Islet of Langerhans (tissue), 1 donor: ENCODE results near the gene CISD2.
"Not testable (repeated sequence)": the region's sequence is repeated elsewhere in the genome, so short reads cannot be mapped to it uniquely, and the experiment has no call there.

Experiments used
- FAIRE-seq: peaks from one replicate; lab custom pipeline; 2011; peaks lifted over from hg19 to GRCh38; lab: Jason Lieb, UNC

The CISD2 gene, protein sequence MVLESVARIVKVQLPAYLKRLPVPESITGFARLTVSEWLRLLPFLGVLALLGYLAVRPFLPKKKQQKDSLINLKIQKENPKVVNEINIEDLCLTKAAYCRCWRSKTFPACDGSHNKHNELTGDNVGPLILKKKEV

DNA sequence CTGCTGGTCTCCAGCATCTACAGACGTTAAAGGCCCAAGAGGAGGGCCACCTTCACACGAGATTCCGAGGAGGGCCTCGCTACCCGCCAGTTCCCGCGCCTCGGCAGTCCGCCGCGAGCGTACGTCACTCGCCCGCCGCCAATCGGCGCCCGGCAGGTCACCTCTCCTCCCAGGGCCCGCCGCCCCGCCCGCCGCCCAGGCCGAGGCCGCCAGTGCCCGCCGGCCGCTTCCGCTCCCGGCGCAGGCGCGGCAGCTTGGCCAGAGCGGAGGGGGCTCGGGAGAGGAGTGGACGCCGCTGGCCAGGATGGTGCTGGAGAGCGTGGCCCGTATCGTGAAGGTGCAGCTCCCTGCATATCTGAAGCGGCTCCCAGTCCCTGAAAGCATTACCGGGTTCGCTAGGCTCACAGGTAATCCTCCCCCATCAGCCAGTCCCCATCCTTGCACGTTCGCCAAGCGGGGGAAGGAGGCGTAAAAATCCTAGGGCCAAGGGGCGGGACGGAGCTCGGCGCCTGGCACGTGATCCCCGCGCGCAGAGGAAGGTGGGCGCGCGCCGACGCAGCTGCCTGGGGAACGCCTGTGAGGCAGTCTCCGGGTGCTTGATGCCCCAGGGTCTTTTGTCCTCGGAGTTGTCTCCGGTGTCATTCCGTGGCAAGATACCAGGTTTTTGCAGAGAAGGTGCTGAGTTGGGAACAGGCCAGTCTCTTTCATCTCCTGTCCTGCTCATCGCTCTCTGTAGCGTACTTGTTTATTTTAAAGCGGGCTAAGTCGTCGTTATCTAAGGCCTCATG is at the start of gene CISD2:
CISD2 (plus strand) TSS at position 212 of the 788 bp plus-strand sequence; CDS start at position 305, 93 bp downstream.
- no peak for FAIRE-seq

DNA sequence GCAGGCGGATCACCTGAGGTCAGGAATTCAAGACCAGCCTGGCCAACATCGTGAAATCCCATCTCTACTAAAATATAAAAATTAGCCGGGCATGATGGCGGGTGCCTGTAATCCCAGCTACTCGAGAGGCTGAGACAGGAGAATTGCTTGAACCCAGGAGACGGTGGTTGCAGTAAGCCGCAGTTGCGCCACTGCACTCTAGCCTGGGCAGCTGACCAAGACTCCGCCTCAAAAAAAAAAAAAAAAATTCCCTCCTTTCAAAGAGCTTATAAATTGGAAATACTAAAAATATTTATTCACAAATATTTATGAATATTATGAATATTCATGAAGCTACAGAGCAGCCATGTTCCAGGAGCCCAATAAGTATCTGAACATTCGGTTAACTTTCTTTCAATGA is 49.7 kb upstream of the CISD2 start:
- not testable (repeated sequence) for FAIRE-seq

DNA sequence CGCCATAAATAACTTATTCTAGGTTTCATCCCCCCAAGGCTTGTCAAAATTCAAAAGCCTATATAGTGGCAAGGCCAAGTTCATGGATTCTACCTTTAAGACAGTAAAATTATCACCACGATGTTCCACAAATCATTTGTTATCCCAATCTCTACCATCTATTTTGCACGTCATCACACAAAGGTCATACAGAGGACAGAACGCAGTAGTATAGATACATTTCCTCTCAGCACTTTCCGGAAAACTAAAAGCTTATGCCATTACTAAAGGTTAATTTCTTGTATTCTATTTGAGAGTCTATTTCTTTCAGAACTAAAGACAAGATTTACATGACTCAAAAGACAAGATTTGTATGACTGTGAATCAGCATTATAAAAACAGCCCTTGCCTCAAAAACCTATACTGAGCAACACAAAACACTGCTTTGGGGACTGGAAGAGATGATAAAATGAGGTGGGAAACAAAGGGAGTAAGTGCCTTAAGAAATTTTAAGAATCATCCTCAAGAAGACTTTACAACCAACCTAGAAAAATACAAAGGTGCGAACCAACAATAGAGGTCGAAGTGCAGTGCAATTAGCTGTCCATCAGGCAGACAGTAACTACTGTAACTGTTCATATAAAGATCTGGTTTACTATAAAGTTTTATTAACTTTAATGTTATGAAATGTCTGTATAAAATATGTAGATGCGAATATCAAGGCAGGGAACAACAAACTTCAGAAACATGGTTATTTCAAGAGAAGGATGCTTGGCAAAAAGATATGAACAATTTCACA is 49.0 kb upstream of the CISD2 start:
- peak; percentile 17 for FAIRE-seq

DNA sequence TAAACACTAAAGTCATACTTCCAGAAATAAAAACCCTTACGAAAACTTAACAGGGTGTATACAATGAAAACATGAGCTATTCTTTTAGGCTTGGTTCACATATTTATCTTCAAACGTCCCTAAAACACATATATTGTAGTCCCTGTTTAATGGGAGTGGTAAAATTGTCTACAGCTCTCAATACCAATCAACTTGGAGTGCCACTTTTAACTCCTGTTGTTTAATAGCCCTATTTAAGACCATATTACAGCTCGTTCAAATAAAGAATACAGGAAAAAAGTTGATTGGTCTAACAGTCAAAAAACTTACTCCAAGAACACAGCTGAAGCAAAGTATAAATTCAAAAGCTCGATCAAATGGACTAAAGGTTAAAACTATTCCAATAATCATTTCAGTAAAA is 45.3 kb upstream of the CISD2 start:
- FAIRE-seq: no peak

DNA sequence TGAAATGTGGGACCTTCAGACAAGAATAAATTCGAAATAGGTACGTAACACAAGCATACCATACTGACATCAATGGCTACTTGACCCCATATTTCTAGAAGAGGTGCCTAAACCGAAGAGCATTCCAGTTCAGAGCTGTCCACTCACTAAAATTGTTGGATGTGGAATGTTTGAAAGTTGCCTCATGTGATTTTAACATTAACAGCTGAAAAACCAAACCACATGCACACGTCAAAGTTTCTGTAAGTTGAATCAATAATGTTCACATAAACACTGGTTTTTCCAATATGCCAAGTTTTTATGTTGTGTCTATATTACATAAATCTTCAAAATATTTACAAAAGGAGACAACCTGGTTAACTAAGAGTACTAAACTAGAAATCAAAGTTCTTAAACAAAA is 44.9 kb upstream of the CISD2 start:
- FAIRE-seq: no peak

DNA sequence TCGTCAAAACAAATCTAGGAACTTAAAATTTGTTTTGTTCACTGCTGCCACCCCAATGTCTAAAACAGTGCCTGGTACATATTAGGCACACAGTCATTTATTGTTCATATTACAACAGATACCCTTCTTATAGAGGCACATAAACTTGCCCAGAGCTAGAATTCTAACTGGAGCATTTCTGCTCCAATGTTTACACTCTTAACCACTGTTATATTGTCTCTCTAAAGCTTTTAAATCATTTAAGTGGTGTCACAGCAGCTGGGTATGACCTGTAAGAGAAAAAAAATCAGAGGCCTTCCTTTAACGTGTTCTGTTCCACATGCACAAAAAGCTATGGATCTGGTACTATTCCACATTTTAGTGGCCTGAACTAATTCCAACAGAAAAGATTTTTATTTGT is 44.4 kb upstream of the CISD2 start:
- no peak for FAIRE-seq

DNA sequence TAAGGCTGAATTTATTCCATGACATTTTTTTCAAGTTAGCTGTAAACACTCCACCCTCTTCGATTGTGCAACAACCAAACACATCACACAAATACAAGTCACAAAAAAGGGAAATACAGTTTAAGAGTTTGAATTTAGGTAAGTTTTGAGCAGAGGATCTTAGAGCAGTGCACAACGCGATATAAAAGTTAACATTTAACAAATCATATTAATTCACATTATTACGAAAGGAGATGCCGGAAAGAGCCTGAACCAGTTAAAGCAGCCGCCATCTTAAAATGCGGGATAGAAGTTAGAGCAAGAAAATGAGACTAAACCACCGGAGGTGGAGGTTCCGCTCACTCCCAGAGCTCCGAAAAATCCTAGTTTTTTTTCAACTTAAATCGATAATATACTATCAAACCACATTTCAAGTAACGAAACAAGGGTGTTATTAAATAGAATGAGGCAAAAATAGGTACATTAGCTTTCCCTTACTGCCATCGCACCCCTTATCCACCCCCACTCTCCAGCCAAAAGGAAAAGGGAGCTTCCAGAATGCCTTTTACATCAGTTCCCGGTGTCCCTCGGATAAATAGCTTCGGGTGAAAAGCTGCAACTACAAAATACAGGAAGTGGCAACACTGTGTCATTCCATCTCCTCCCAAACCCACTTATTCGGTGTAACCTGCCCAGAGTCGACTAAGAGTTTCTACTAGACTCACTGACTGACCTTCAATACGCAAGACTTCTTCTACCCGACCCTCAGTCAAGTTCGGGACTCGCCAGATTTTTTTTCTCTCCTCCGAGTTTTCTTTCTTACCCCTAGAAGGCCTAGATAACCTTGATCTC is 43.3 kb upstream of the CISD2 start:
- peak; percentile 79 for FAIRE-seq

DNA sequence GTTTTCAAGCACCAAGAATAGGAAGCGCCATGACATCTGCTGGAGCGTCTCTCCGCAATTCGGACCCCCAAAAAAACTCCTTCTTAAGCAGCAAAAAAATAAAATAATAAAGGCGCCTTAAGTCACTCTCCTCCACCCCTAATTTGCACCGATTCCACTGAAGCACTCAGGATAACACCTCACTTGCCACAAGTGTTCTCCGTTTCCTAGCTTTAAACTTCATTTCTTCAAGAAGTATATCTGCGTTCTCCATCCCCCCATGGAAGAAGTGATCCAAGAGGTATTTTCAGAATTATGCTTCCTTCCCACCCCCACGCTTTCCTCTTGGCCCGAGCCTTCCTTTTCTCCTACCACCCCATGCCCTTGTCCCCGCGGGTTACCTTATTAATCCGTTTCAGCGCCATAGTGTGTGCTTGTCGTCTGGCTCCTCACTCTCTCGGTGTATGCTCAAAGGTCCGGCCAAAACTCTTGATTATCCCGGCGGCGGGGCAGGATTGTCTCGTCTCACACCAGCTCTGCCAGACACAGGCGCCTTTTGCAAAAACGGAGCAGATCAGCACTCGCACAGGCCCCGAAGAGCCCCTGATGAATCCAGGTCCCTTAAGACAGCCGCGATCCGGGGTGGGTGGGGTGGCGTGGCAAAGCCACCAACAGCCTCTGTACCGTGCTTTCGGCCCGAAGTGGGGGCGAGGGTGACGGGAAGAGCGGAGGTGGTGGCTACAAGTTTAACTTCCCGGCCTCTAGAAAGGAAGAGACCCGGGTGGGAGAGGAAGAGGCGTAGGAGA is 42.5 kb upstream of the CISD2 start:
- FAIRE-seq: no peak

DNA sequence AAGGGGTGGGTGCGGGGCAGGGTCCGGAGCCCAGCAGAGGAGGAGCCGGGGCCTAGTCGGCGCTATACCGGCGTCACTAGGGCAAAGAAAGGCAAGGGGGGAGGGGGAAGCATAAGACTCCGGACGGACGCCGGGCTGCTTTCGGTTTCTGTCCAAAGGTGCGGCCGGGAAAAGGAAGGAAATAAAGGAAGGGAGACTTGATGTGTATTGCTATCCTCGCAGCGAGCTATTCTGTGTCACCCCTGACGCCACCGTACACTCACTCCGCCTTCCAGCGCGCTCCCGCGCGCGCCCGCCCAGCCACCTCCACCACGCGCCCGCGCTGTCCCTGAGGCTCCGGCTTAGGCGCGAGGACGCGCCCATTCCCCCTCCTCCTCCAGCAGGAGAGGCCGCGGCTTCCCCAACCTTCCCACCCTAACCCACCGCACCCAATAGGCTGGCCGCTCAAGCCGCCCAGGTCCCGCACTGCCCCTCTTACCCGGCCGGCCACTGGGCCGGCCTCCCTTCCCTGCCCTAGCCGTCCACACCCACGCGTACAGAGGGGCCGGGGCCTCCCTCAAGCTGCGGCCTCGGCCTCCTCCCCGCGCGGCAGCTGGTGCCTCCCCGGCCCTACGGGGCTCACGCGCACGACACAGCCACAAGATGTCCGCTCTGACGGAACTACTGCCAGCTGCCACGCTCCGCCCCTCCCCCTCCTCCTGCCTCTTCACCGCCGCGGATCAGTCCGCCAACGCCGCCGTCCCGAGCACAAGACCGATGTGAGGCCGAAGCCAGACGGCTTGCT is 41.7 kb upstream of the CISD2 start, which contains the start of gene UBE2D3:
UBE2D3 (minus strand) TSS at position 662 of the 784 bp plus-strand sequence. CDS start 1,043 bp downstream, outside the sequence.
- FAIRE-seq: no peak

DNA sequence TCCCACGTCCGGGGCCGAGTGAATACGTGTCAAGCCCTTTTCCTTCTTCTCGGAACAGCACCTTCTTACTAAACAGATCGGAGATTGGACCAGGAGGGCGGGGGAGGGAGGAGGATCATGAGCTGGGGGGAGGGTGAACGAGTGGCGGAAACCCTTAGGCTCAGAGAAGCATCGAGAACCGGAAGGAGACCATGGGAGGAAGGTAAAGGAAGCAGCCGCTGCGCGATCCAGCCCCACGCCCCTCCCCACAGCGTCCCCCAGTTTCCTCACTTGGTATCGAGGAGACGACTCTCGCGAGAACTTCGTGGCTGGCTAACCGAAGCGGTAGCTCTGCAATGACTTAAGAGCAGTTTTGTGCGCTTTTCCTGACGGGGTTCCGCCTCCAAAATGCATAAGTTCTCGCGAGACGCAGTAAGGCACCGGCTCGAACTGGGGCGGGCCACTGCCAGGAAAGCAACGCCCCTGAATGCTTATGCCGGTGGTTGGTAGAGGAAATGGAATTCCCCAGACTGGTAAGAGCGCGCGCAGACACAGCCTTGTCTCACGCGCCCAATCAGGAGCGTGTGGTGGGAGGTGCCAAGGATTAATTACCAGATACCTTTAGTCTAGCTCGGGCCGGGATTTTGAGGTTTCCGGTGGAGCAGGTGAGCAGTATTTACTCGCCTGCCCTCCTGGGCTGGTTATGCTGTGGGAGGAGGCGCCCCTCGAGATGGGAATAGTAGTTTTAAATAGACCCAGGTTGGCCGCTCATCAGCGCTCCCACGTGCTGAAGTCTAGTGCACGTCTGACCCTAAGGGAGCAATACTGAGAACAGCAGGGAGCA is 40.9 kb upstream of the CISD2 start:
- peak; percentile 33 for FAIRE-seq

DNA sequence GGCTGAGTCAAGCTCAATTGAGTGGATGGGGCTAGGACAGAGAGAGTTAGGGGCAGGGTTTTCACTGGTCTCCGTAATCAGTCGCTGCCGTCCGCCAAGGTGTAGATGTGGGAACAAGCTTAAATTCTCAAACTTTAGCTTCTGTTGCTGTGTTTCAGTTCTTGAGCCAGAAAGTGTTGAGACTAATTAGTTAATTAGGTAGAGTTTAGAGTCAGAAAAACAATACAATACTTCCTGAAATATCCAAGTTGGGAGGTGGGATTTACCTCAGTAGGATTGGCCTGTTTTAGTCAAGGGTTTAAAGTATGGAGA is 40.3 kb upstream of the CISD2 start:
- FAIRE-seq: no peak

DNA sequence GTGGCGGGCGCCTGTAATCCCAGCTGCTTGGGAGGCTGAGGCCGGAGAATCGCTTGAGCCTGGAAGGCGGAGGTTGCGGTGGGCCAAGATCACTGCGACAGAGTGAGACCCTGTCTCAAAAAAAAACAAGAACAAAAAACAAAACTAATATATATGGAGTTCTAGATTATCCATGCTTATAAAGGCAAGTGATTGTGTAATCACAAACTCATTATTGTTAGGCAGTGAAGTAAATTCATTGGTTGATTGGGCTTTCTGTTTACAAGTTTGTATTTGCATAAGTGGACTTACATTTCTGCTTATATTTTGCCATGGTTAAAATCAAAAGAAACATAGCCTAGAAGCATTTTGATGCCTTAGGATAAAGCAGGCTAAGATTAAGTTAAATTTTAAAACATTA is 39.0 kb upstream of the CISD2 start:
- no peak for FAIRE-seq

DNA sequence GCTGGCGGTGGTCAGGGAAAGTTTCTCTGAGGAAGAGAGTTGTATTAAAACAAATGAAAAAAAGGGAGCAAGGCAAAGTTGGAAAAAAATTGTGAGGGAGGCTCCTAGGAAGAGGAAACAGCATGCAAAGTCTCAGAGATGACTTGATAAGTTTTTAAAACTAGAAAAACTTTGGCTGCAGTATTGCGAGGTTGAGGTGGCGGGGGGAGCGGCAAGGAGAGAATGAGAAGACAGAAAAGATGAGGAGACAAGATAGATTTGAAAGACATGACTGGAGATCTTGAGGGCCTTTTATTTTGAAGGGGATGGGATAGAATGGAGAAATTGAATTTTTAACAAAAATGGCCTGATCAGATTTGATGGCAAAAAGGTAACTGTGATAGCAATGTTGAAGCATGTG is 36.7 kb upstream of the CISD2 start:
- FAIRE-seq: no peak

DNA sequence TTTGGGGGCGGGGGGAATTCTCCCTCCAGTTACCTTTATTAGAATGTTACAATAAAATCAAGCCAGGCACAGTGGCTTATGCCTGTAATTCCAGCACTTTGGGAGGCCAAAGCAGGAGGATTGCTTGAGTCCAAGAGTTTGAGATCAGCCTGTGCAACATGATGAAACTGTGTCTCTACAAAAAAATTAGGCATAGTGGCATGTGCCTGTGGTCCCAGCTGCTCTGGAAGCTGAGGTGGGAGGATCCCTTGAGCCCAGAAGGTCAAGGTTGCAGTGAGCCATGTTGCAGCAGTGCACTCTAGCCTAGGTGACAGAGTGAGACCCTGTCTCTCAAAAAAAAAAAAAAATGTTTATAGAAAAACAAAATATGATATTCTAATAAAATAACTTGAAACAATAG is 36.1 kb upstream of the CISD2 start:
- FAIRE-seq: no peak

DNA sequence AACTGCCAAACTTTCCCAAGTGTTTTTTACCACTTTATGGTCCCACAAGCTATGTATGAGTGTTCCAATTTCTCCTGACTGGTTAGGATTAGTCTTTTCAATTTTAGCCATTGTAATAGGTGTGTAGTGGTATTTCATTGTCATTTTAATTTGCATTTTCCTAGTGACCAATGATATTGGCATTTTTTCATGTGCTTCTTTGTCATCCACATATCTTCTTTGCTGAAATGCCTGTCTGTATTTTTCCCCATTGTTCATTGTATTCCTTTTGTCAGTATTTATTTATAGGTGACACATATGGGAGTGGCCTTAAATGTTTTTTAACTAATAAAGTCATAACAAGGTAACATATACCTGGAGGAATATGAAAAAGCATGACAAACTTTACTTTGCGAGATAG is 32.2 kb upstream of the CISD2 start:
- no peak for FAIRE-seq

DNA sequence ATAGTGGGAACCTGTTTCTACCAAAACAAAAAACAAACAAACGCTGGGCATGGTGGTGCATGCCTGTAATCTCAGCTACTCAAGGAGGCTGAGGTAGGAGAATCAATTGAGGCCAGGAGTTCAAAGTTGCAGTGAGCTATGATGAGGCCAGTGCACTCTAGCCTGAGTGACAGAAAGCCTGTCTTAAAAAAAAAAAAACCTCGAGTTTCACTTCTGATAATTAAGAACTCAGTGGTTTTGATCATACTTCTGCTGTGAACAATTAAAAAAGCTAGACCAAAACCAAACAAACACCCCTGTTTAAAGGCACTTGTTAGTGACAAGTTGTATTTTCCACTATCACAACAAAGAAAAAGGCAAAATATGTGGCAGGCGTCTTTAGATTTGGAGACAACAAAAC is 26.4 kb upstream of the CISD2 start:
- no peak for FAIRE-seq

DNA sequence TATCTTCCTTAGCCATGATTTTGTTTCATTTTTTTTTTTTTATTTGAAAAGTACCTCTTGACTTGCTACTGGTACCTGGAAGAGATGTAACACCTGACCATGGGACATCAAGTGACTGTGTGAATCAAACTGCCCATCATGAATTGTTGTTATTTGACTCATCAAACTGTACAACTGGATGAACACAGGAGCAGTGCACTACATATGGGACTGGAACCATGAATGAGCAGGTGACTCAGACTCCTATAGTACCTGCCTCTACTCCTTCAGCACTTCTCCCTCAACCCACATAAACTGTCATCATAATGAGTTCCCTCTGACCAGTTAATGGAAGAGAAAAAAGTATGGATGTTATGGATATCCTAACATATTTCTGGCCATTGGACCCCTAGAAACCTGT is 25.5 kb upstream of the CISD2 start:
- no peak for FAIRE-seq

DNA sequence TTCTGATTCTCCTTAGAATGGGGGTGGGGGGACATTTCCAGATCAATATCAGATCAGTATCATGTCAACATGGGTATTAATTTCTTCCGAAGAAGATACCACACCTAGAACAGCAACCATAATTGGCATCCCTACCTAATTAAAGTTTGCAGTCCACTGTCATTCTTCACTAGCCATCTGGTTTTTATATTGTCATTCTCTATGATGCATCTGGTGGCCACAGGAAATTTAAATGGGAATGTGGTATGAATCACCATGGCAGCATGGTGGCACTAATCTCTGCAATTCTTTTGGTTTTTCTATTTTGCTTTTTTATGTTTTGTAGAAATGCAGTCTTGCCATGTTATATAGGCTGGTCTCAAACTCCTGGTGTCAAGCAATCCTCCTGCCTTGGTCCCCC is 24.9 kb upstream of the CISD2 start:
- no peak for FAIRE-seq

DNA sequence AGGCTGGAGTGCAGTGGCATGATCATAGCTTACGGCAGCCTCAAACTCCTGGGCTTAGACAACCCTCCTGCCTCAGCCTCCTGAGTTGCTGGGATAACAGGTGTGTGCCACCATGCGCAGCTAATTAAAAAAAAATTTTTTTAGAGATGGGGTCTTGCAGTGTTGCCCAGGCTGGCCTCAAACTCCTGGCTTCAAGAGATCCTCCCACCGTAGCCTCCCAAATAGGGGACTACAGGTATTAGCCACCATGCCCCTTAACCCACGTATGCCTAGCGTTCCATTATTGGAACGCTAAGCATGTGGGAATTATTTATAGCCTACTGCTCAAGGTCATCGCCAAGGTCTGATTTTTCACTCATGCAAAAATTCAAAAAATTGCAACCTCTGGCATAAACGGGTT is 21.1 kb upstream of the CISD2 start:
- no peak for FAIRE-seq

DNA sequence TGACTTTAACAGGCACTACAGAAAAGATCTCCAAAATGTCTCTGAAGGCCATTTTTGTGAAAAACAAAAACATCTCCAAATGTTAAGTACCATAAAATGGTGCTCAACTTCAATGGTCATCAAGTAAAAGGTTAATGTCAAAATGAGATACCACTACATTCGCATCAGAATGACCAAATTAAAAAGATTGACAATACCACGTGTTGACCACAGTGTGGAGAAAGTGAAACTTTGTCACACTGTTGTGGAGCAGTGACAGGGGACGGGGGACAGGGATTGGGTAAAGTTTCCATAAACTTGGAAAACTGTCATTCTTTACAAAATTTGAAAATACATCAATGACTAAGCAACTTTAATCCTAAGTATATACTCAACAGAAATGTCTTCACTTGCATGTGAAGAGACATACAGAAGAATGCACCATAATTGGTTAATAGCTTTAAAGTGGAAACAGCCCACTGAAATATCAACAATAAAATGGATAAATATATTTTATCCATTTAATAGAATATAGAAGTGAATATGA is 19.1 kb upstream of the CISD2 start:
- FAIRE-seq: no peak
